Osteoblast (primary cell): Measurements from ENCODE around the gene RAD51B. TPM values are rescaled to one million over a fixed set of nuclear protein-coding genes. Genes with fewer than 3 reads are reported as not detected.
"Not testable (repeated sequence)": the region's sequence is repeated elsewhere in the genome, so short reads cannot be mapped to it uniquely, and the experiment has no call there.

Experiments
- DNase-seq: peaks from one replicate; pipeline ENCODE4 v3.0.0; 2011; ENCODE audit warnings: low spot score, mixed read lengths; ENCODE audit not compliant: insufficient read length; ENCODE audit errors: missing footprints
- H2AFZ ChIP-seq: 2 replicates; pipeline ENCODE4 v1.6.0; 2011; ENCODE audit warnings: mild to moderate bottlenecking, low read length
- H3K27ac ChIP-seq: 2 replicates; pipeline ENCODE4 v1.5.1; 2011; ENCODE audit warnings: mild to moderate bottlenecking, low read depth, low read length, moderate library complexity
- H3K27me3 ChIP-seq: 2 replicates; pipeline ENCODE4 v1.6.0; 2012; ENCODE audit warnings: mild to moderate bottlenecking, control low read depth, inconsistent platforms, low read length, moderate library complexity; ENCODE audit not compliant: insufficient read depth
- H3K36me3 ChIP-seq: 2 replicates; pipeline ENCODE4 v1.5.1; 2011; ENCODE audit warnings: mild to moderate bottlenecking, low read length, control low read depth, moderate library complexity; ENCODE audit not compliant: insufficient read depth
- H3K4me1 ChIP-seq: 2 replicates; pipeline ENCODE4 v1.5.1; 2011; ENCODE audit warnings: mild to moderate bottlenecking, low read length, control low read depth, moderate library complexity; ENCODE audit not compliant: insufficient read depth
- H3K4me2 ChIP-seq: 2 replicates; pipeline ENCODE4 v1.6.0; 2011; ENCODE audit warnings: mild to moderate bottlenecking, low read length; ENCODE audit not compliant: insufficient read depth
- H3K4me3 ChIP-seq: fragments of 200-600 bp; sonication (generic); 3 replicates; pipeline ENCODE4 v1.5.1; 2012; ENCODE audit warnings: mild to moderate bottlenecking, low read length, inconsistent platforms; ENCODE audit not compliant: insufficient read depth
- H3K79me2 ChIP-seq: 2 replicates; pipeline ENCODE4 v1.6.0; 2012; ENCODE audit warnings: mild to moderate bottlenecking, low read length, control low read depth, inconsistent platforms; ENCODE audit not compliant: insufficient read depth
- H3K9me3 ChIP-seq: 2 replicates; pipeline ENCODE4 v1.5.1; 2011; ENCODE audit warnings: low read depth, low read length, control low read depth
- H4K20me1 ChIP-seq: 2 replicates; pipeline ENCODE4 v1.6.0; 2012; ENCODE audit warnings: mild to moderate bottlenecking, low read length, control low read depth; ENCODE audit not compliant: insufficient read depth
- CTCF ChIP-seq: IDR thresholded peaks from 2 replicates; pipeline ENCODE4 v1.5.1; 2011; ENCODE audit warnings: mild to moderate bottlenecking, low read depth, low read length, moderate library complexity; ENCODE audit errors: extremely low read depth
- total RNA-seq: library from RNA; depleted of rRNA; stranded (reverse); fragments of >200 nt; gene quantifications from 2 replicates; pipeline ENCODE4 v1.2.3, GENCODE V29; 2012

RAD51B gene
- total RNA-seq, 1 donor, result 13.8 TPM

- no peak overlapping the region for H2AFZ ChIP-seq
- TF ChIP-seq CTCF, result no peak
Observed at GRCh38 chr14:68661226-68662225, 841.9 kb downstream of the RAD51B start.

GRCh38 chr14:68662392-68662791, 842.8 kb downstream of the RAD51B start:
- no peak overlapping the region for H3K4me2 ChIP-seq
- no peak overlapping the region for H3K4me3 ChIP-seq
- no peaks in the 10 kb centered on the region for H3K9me3 ChIP-seq
- no peaks in the 10 kb centered on the region for H4K20me1 ChIP-seq
- H3K27me3 ChIP-seq, result no peaks in the 10 kb centered on the region
- no peak overlapping the region for H3K27ac ChIP-seq
- H2AFZ ChIP-seq, result no peak overlapping the region
- H3K79me2 ChIP-seq, result no peaks in the 10 kb centered on the region
- no peak for DNase-seq
- peaks cover 39% of the 10 kb centered on the region for H3K4me1 ChIP-seq
- no peak for TF ChIP-seq CTCF
- no peaks in the 10 kb centered on the region for H3K36me3 ChIP-seq

More at GRCh38 chr14:68661226-68662225, 841.9 kb downstream of the RAD51B start:
- Histone ChIP-seq H3K36me3 (no peaks in the 10 kb centered on the region), H3K79me2 (no peaks in the 10 kb centered on the region), H3K4me3 (no peak overlapping the region), H3K9me3 (no peaks in the 10 kb centered on the region), H3K27ac (no peak overlapping the region), H4K20me1 (no peaks in the 10 kb centered on the region), H3K4me1 (peaks cover 39% of the 10 kb centered on the region), H3K27me3 (no peaks in the 10 kb centered on the region), H3K4me2 (no peak overlapping the region)
- no peak for DNase-seq

- not testable (repeated sequence) for DNase-seq, H3K79me2 ChIP-seq, H3K9me3 ChIP-seq, H3K4me3 ChIP-seq, H3K36me3 ChIP-seq, H4K20me1 ChIP-seq, H3K4me2 ChIP-seq, H2AFZ ChIP-seq, H3K27me3 ChIP-seq
- peaks cover 39% of the 10 kb centered on the region for H3K4me1 ChIP-seq
- peak overlapping the region; percentile 86 for H3K27ac ChIP-seq
Observed at GRCh38 chr14:68662826-68663225, 843.2 kb downstream of the RAD51B start.

- Histone ChIP-seq H3K27me3 (no peaks in the 10 kb centered on the region), H3K27ac (peak overlapping the region; percentile 86), H2AFZ (peak overlapping the region; percentile 58), H3K4me3 (peak overlapping the region; percentile 41), H3K4me2 (peak overlapping the region; percentile 68), H3K79me2 (no peaks in the 10 kb centered on the region), H3K9me3 (no peaks in the 10 kb centered on the region), H3K4me1 (peaks cover 39% of the 10 kb centered on the region), H4K20me1 (no peaks in the 10 kb centered on the region), H3K36me3 (no peaks in the 10 kb centered on the region)
- peak; percentile 83 for DNase-seq
- no peak for TF ChIP-seq CTCF
Observed at GRCh38 chr14:68663385-68664076, 844.0 kb downstream of the RAD51B start.
